Measurements from ENCODE around the gene POU4F3.

The POU4F3 gene

DNA sequence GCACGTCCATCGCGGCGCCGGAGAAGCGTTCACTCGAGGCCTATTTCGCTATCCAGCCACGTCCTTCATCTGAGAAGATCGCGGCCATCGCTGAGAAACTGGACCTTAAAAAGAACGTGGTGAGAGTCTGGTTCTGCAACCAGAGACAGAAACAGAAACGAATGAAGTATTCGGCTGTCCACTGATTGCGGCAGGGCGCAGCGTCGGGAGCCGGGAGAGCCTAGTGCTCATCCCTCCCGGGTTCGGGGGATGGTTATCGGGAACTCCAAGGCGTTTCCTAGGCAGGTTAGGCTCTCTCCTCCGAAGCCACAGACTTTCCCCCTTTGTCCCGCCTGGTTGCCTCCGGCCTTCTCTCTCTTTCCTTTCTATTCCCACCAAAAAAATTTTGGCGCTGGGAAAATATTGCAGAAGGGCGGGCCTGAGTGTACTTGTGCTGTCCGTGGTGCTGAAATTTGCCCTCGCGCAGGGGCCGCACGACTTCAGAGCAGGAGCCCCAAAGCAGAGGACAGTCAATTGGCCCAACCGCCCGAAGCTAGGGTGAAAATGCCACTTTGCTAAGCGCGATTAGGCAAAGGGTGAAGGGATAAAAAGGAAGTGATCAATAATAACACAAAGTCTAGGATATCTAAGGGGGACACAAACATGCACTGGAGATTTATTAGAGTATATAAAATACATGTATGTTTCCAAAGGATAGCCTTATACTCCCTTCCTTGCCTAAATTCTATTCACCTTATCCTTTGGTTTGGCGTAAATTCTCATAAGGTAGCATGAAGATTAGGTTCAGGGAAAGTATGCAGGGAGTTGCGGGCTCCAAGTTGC lies 1.8 kb downstream of the POU4F3 start:
- DNase-seq (ENCODE audit: low spot score): no peak

DNA sequence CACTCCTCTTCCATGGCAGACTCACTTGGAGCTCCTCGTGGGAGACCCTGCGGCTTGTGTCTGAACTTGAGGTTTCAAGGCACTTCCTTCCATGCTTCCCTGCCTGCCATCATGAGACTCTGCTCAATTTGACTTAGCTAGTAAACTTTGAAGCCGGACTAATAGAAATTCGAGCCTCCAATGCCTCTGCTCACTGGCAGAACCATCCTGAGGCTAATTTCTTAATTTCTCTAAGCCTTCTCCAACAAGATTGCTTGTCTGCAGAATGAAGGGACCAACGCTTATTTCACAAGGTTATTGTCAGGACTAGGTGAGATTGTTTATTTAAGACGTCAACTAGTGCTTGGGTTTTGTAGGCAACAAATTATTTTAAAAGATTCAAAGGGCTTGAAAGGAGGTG lies 3.2 kb downstream of the POU4F3 start:
- DNase-seq (ENCODE audit: low spot score): no peak

DNA sequence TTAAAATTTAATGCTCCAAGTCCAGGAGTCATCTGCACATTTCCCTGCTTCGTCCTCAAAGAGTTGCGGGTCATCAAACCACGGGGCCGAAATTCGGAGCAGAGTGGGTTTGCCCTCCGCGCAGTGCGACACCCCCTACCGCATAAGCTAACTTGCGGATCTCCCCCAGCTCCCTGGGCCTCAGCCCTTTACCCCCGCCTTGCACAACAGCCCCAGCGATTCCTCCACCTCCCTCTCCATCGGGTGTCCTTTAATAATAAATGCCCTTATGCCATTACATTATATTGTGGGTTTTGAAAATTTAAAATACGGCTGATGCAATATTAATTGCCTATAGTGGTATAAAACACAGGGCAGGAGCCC lies 3.9 kb downstream of the POU4F3 start:
- no peak for DNase-seq (ENCODE audit: low spot score)

DNA sequence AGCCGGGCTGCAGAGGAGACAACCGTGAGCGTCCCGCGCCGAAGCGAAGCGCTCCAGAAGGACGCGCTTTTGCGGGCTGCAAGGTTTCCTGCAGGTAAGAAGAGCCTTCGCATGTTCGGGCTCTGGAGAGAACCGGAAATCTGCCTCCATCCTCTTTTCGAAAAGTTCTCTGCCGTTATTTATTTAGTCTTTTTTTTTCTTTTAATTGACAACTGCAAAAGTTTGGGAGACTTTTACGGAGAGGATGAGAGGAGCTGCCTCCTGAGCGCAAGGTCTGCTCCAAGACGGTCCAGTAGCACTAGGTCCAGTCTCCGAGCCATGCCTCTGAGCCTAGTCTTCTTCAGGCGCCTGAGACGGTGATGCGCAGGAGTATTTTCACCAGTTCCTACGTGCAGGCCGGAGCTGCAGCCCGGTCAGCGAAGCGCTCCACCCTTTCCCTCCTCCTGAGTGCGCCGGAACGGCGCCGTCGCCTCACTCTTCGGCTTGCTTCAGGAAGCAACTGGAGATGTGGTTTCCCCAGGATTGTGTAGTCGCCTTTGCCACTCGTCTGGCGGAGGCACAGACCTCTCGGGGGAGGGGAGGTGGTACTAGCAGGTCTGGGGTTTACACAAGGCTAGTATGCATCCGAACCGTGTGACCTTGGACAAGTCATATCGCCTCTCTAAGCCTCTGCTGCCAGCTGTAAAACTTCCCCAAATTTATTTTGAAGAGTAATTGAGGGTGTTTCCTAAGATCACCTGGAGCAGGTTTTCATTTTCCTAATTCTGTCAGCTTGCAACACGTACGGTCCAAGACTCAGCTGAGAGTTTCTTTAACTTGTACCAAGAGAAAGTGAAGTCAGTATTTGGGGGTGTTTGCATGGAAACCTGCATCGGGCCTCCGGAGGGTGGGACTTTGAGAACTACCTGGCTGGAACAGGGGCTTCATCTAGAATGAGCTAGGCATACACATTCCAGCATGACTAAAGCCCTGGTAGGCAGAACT lies 4.5 kb downstream of the POU4F3 start:
- DNase-seq (ENCODE audit: low spot score): no peak

DNA sequence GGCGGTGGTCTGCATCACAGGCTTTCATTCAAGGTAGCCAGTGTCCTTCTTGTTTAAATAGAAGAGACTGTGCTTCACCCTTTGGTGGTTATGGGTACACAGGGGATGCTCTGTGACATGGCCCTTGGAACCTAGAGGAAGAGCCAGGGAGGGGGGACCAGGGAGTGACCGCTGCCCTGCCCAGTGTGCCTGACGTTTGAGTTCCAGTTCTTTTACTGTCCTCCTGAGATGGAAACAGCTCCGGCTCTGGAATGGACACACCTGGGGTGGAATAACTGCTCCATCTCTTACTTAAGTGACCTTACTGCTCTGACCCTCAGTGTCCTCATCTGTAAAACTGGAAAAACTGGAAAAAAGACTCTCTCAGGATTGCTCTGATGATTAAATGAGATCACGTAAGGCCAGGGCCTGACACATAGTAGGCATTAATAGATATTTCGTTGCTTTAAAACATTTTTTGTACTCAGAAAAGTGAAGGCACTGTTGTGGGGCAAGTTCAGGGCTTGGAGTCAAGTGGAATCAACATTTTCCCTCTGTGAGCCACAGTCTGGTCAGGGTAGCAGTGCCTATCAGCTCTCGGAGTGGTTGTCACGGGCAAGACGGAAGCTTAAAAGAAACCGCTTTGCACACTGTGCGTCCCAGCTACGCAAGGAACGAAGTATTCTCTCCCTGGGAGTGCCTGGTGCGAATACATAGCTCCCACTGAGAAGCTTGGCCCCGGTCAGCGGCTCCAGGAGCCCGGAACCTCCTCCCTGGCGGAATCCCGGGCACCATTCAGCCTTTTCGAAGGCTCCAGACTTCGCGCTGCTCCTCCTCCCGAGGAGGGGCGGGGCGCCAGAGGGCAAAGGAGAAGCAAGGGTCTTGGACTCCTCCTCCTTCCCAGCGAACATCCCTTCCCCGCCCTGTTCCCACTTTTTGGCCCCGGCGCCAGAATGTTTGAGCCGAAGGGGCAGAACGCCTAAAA lies 5.8 kb downstream of the POU4F3 start:
- DNase-seq (ENCODE audit: low spot score): no peak

DNA sequence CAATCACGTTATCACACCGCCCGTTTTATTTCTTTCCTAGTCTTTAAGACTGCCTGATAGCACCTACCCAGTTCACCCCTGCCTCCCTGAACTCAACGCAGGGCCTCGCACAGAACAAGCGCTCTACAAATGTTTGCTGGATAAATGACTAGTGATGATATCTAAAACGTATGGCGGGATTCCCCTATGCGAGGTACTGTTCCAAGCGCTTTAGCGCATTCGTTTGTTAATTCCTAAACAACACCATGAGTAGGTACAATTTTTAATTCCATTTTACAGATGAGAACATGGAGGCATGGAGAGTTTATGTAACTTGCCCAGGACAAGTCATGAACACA lies 6.6 kb downstream of the POU4F3 start:
- no peak for DNase-seq (ENCODE audit: low spot score)

DNA sequence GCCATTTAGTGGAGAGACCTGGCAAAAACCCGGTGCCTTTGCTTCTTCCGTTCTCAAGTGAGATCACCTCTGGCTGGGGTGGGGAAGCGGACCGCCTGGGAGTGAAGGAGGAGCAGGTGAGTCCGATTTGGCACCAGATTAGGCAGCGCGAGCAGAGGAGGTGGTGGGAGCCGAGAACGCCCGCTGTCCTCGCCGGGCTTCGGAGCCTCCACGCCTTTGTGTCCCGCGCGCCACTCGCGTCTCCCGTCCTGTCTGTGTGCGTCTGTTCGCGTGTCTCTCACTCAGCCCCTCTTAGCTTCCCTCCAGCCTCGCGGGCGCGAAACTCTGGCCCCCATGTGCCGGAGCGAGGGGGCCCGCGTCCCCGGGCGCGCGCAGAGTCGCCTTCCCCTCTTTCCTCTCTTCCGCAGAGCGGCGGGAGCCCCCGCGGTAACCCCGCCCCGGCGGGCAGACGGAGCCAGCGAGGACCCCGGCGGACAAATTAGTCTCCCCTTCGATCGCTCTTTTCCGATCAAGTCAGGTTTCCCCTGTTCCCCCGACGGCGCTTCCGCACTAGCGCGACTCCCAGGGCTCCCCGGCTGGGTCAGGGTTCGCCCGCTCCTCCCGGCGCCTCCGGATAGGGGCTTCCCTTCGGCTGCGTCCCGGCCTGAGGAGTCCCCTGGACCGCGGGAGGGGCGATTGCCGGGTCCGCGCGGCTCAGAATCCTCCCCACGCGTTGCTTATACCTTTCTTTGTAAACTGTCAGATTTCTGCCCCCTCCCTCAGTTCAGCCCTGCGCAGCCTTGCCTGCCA lies 7.1 kb downstream of the POU4F3 start:
- no peak for DNase-seq (ENCODE audit: low spot score)

DNA sequence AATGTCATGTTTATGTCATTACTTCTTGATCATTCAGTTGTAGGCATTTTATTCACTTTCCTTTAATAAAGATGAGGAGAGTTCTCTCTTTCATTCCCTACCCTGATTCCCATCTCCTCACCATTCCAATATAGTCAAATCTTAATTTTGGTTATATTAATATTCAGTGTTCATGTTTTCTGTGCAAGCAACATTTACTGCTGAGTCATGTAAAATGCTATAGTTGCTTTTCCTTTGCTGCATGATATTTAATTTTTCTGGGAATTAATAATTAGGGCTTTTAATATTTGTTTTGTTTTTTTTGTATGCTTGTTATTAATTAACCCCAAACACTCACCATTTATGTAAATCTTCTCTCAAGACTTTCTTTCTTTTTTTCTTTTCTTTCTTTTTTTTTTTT lies 18.5 kb downstream of the POU4F3 start:
- DNase-seq (ENCODE audit: low spot score): no peak

DNA sequence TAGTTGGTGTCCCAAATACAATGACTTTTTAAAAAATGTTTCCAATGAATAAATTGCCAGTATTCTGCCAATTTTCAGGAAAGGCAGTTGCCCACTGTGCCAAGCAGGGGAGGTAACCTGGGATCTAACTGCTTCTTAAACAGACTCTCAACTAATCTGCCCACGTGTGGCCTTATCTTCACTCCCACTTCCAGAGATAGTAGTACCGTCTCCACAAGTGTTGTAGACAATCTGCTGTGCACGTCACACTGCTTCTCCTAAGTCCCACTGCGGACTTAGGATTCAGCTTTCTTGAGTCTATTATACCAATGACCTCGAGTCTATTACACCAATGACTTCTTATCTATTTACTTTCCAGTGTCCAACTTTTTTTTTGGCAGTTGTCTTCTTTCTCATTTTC lies 21.2 kb downstream of the POU4F3 start:
- no peak for DNase-seq (ENCODE audit: low spot score)

DNA sequence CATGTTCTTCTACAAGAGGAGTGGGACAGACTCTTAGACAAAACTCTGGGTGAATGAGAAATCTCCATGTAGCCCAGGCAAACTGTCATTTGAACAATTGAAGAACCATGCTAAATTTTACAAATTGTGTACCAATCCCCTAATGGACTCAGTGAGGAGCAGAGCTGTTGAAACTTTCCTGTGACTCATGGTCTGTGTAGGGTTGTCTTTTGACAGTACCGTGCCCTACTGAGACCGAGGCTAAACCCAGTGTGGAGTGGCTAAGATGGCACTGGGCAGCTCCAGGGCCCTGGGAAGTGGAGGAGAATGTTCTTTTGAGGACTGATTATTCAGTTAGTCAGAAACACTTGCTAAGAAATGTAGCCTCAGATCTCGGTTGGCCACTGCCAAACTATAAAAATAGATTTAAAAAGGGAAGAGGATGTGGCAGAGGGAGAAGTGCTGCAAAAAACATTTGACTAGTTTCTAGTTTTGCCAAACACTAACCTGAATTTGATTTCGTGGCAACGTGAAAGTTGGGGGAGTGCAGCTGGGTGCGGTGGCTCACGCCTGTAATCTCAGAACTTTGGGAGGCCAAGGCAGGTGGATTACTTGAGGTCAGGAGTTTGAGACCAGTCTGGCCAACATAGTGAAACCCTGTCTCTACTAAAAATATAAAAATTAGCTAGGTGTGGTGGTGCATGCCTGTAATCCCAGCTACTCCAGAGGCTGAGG lies 24.7 kb downstream of the POU4F3 start:
- DNase-seq (ENCODE audit: low spot score): no peak

DNA sequence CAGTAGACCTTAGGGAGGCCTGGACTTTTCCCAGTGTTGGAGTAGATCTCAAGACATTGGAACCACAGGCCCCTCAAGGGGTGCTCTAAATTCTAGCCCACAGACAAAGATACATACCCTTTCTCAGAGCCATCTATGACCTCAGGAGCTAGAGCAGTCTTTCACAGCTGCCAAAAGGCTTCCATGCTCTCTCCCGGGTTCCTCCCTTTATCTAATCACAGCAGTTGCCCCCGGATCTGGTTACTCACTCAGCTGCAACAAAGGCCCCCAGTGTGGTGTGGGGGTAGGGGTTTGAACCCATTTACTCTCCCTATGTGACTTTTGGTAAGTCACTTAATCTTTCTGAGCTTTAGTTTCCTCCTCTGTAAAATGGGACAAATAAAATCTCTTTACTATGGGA lies 27.0 kb downstream of the POU4F3 start:
- DNase-seq (ENCODE audit: low spot score): no peak

DNA sequence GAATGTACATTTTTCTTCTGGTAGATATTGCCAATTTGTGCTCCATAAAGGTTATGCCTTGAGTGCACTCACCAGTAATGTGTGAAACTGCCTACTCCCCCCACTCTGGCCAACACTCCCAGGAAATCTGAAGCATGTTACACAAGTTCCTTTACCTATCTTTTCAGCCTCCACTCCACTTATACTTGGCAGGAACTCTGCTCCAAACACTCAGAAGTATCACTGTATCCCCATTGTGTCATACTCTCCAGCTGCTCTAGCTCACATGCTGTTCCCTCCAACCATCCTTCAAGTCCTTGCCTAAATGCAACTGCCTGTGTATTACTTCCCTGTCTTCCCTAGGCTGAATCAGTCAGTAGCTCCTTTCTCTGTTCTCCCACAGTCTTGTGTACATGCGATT lies 28.3 kb downstream of the POU4F3 start:
- DNase-seq (ENCODE audit: low spot score): no peak

DNA sequence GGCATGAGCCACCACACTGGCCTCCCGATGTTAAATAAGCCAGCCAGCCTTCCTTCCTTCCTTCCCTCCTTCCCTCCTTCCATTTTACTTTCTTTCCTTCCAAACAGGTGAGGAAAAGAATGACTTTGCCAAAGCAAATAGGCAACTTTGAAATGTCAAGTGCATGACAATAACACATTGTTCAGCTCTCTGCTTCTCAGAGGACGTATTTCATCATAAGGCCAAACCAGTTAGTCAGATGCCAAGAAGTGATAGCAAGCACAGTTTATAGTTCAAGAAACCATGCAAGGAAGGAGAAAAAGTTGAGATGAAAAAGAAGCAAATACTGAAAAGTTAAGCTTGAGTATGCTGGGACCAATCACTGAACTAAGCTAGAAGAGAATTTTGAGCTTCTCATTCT lies 29.5 kb downstream of the POU4F3 start:
- DNase-seq (ENCODE audit: low spot score): no peak

DNA sequence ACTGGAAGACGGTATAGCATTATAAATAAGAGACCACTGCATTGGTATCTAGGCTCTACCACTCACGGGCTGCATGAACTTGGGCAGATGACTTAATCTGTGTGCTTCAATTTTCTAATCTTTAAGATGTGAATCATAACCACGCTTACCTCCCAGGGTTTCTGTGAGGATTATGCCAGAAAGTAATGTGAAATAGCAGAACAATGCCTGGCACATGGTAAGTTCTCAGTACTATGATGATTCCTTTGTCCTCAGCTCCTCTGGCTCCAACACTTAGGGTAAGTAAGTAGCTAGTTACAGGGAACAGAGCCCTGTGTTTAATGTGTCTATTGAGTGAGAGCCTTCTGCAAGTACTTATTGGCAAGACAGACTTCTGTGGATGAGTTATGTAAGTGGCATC lies 31.1 kb downstream of the POU4F3 start:
- no peak for DNase-seq (ENCODE audit: low spot score)

DNA sequence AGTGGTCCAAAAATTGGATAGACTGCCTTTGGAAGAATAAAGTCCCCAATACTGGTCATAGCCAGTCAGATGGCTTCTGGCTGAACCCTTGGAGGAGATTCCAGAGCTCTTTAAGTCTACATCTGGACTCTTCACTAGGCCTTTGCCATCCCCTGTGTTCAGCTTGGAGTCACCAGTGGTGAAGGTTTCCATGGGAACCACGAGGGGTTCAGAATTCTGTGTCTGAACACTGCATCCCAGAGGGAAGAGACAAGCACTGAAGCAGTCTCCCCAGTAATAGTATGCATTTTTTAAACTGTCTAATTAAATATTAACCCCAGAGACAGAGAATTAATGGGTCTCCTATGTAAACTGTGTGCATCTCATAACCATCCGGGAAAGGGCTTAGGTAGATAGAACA lies 38.2 kb downstream of the POU4F3 start:
- DNase-seq (ENCODE audit: low spot score): no peak

DNA sequence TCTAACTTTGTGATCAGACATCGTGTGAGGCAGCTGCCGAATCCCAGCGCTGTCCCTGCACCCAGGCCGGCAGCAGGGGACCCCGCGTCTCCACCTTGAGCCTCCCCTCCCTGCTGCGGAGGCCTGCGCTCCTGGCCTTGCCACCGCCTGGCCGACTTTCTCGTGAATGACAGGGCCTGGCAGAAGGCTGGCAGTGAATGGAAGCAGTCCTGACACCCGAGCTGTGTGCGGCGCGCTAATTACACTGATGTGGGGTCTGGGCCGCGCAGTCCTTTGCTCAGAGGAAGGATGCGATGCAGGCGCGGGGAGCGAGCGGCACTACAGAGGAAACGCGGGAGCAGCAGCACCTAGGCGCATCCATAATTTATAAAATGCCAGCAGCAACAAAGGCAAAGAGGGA lies 40.3 kb downstream of the POU4F3 start:
- DNase-seq (ENCODE audit: low spot score): no peak

DNA sequence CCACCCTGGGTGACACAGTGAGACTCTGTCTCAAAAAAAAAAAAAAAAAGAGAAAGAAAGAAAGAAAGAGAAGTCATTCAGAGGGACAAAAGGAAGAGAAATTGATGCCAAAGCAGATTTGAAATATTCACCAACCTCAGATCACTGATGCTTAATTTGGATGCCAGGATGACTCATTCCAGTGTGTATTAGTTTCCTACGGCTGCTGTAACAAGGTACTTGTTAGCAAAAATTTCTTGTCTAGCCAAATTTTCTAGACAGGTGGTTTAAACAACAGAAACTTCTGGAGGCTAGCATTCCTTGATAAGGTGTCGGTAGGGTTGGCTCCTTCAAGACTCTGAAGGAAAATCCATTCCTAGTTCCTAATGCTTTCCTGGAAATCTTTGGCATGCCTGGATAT lies 42.1 kb downstream of the POU4F3 start:
- no peak for DNase-seq (ENCODE audit: low spot score)

DNA sequence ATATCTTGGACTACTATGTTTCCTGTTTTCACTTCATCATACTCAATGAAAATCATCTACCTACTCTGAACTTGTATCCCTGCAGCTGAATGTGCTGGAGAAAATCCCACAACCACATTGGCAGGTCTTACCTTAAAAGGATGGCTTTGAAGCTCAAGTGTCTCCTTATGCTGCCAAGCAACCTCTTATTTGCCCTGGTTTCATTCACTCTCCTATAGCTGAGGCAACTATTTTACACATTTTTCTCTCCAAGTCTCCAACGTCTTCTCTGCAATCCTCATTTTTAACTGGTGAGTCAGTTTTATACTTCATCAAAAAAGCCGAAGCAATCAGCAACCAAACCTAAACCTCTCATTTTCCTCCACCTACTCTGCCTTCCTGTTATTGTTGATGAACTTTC lies 49.7 kb downstream of the POU4F3 start:
- DNase-seq (ENCODE audit: low spot score): no peak

DNA sequence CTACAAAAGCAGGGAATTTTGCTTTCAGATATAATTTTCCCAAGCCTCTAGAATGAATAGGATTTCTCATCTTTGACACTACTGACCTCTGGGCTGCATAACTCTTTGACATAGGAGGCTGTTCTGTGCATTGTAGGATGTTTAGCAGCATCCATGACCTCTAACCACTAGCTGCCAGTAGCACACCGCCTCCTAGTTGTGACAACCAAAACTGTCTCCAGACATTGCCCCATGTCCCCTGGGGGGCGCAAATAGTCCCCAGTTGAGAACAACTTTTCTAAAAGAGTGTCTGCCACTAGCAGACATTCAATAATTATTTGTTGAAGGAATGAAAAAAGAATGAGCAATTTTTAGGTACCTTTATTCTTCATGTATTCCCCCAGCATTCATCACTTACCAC lies 51.8 kb downstream of the POU4F3 start:
- no peak for DNase-seq (ENCODE audit: low spot score)

Measured in putamen (tissue), 1 donor.